Measurements from ENCODE around the gene TUBB4A.

DNA sequence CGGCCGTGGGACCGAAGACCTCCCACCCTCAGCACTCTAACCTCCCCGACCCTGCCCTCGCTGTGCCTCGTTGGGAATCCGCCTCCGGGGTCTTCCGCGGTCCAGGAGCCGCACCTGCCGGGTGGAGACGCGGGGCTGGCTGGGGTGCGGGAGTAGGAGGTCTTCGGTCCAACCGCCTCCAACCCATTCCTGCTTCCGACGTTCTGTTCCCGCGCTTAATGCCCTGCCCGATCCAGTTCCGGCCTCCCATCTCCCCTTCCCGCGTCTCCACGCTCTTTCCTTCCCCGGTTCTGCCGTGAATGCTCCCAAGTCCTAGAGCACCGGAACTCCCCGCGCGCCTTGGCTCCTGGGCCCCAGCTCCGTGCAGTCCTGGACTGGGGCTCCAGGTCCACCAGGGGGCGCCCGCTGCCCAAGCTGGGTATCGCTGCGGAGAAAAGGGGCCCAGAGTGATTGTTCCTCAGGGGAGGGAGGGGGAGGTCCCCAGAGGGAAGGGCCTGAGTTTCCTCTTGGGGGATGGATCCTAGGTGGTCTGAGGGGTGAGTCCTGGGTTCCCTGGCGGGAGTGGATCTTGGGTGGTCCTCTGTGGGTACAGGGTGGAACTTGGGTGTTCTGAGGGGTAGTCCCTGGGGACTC, 14.7 kb upstream of the TUBB4A start:
- TF ChIP-seq GATA2 (IDR thresholded peaks at IDR 0.05; ENCODE audit: low read depth, low read length): no peak
- no peak for TF ChIP-seq GATA3 (IDR thresholded peaks at IDR 0.05; ENCODE audit: low read depth, low read length)
